Common myeloid progenitor, CD34-positive (primary cell): ENCODE measurements around the gene TPGS1.

Source experiments
- CTCF ChIA-PET: fragments of 350-600 bp; sonication (Branson Sonifier 250); formaldehyde crosslinking; loops from one replicate; lab custom pipeline; 2021; ENCODE audit warnings: antibody characterized with exemption; lab: Charles Lee
- POLR2A ChIA-PET: fragments of 350-600 bp; sonication (Branson Sonifier 250); formaldehyde crosslinking; loops from one replicate; lab custom pipeline; 2021; ENCODE audit warnings: antibody characterized with exemption; lab: Charles Lee
- DNase-seq, 3 donors: peaks; one replicate each; pipeline versions ENCODE4 v3.0.0 to v3.0.0-alpha.2; 2013
- H3K27ac ChIP-seq, 2 experiments: 1 replicate in 1 of 2; 2 replicates in 1 of 2; pipeline ENCODE4 v1.7.0; 2013; ENCODE audit warnings: inconsistent platforms in 2 of 2, low read length in 2 of 2, mild to moderate bottlenecking in 2 of 2, low read depth in 1 of 2, moderate library complexity in 1 of 2; ENCODE audit not compliant: severe bottlenecking in 2 of 2, insufficient read depth in 1 of 2, poor library complexity in 1 of 2
- H3K27me3 ChIP-seq, 5 experiments: replicated peaks in 2 of 5; 1 replicate in 3 of 5; 2 replicates in 2 of 5; pipeline versions ENCODE4 v1.6.1 to v1.7.0; 2013; ENCODE audit warnings: low read length in 4 of 5, mild to moderate bottlenecking in 2 of 5, moderate library complexity in 2 of 5, inconsistent platforms in 1 of 5; ENCODE audit not compliant: insufficient read depth in 5 of 5, control insufficient read depth in 4 of 5
- H3K36me3 ChIP-seq, 4 experiments: 1 replicate in 2 of 4; 2 replicates in 2 of 4; pipeline versions ENCODE4 v1.6.1 to v1.7.0; 2013; ENCODE audit warnings: low read length in 3 of 4, control low read depth in 1 of 4, mild to moderate bottlenecking in 1 of 4; ENCODE audit not compliant: control insufficient read depth in 4 of 4, insufficient read depth in 4 of 4
- H3K4me1 ChIP-seq, 4 experiments: 1 replicate in 3 of 4; 2 replicates in 1 of 4; pipeline versions ENCODE4 v1.6.1 to v1.7.1; 2013; ENCODE audit warnings: low read length in 3 of 4, mild to moderate bottlenecking in 3 of 4, control low read depth in 1 of 4, inconsistent platforms in 1 of 4, moderate library complexity in 1 of 4; ENCODE audit not compliant: control insufficient read depth in 4 of 4, insufficient read depth in 4 of 4; ENCODE audit errors: control extremely low read depth in 1 of 4
- H3K4me3 ChIP-seq, 7 experiments: 1 replicate in 4 of 7; 2 replicates in 3 of 7; pipeline versions ENCODE4 v1.5.1 to v1.7.0; 2013; ENCODE audit warnings: mild to moderate bottlenecking in 7 of 7, low read length in 6 of 7, moderate library complexity in 6 of 7, inconsistent platforms in 2 of 7, low read depth in 2 of 7, control low read depth in 1 of 7; ENCODE audit not compliant: insufficient read depth in 4 of 7, control insufficient read depth in 1 of 7; ENCODE audit errors: extremely low read depth in 1 of 7
- H3K9me3 ChIP-seq, 5 experiments: 1 replicate in 4 of 5; 2 replicates in 1 of 5; pipeline versions ENCODE4 v1.6.1 to v1.7.1; 2013; ENCODE audit warnings: low read length in 4 of 5, mild to moderate bottlenecking in 2 of 5, inconsistent platforms in 1 of 5, low read depth in 1 of 5, moderate library complexity in 1 of 5; ENCODE audit not compliant: control insufficient read depth in 4 of 5, insufficient read depth in 2 of 5; ENCODE audit errors: control extremely low read depth in 1 of 5
- WGBS: methylation state at CpG from one replicate; pipeline ENCODE4 v1.1.5; 2013; ENCODE audit not compliant: insufficient coverage; 5-methylcytosine and 5-hydroxymethylcytosine counted together

Gene TPGS1

GRCh38 chr19:497491-497868, 9.8 kb upstream of the TPGS1 start:
- Histone ChIP-seq H3K4me3 (no peak overlapping the region), H3K36me3 (no peaks in the 10 kb centered on the region), H3K27ac (no peak overlapping the region), H3K27me3 (peaks cover 0 to 57% (median 12%) of the 10 kb centered on the region in 5 experiments), H3K4me1 (peaks cover 0 to 12% (median 5%) of the 10 kb centered on the region in 4 experiments), H3K9me3 (no peaks in the 10 kb centered on the region)
- 3% methylated on average over 32 of the region's 36 CpGs for WGBS
- DNase-seq: no peak
- CTCF ChIA-PET: interaction anchor here (1.5 kb wide), 1 partner anchor 9 kb away, joined by 6 read pairs; no protein-coding TSS in a partner anchor
- POLR2A ChIA-PET: no interaction called here

GRCh38 chr19:497869-498510, 9.3 kb upstream of the TPGS1 start:
- H3K27ac ChIP-seq: no peak overlapping the region
- CTCF ChIA-PET: interaction anchor here (1.5 kb wide), 1 partner anchor 8 kb away, joined by 6 read pairs; no protein-coding TSS in a partner anchor
- 6% methylated on average over 40 of the region's 50 CpGs for WGBS
- no peak for DNase-seq
- H3K36me3 ChIP-seq: no peaks in the 10 kb centered on the region
- peaks cover 0 to 57% (median 12%) of the 10 kb centered on the region in 5 experiments for H3K27me3 ChIP-seq
- peaks cover 0 to 12% (median 7%) of the 10 kb centered on the region in 4 experiments for H3K4me1 ChIP-seq
- no peak overlapping the region for H3K4me3 ChIP-seq
- POLR2A ChIA-PET: no interaction called here
- H3K9me3 ChIP-seq: no peaks in the 10 kb centered on the region

GRCh38 chr19:498511-498891, 8.8 kb upstream of the TPGS1 start:
- no peak overlapping the region for H3K4me3 ChIP-seq
- H3K9me3 ChIP-seq: no peaks in the 10 kb centered on the region
- DNase-seq: no peak
- CTCF ChIA-PET: interaction anchor here (1.5 kb wide), 1 partner anchor 8 kb away, joined by 6 read pairs; no protein-coding TSS in a partner anchor
- 3% methylated on average over 5 of the region's 26 CpGs for WGBS
- POLR2A ChIA-PET: no interaction called here
- no peak overlapping the region for H3K27ac ChIP-seq
- H3K36me3 ChIP-seq: no peaks in the 10 kb centered on the region
- peaks cover 0 to 12% (median 7%) of the 10 kb centered on the region in 4 experiments for H3K4me1 ChIP-seq
- H3K27me3 ChIP-seq: peaks cover 0 to 57% (median 12%) of the 10 kb centered on the region in 5 experiments

- no peak for DNase-seq
- POLR2A ChIA-PET: no interaction called here
- H3K4me1 ChIP-seq: peaks cover 0 to 12% (median 7%) of the 10 kb centered on the region in 4 experiments
- no peak overlapping the region for H3K4me3 ChIP-seq
- no peaks in the 10 kb centered on the region for H3K9me3 ChIP-seq
- H3K27me3 ChIP-seq: peaks cover 0 to 51% (median 12%) of the 10 kb centered on the region in 5 experiments
- WGBS: 75% methylated on average over 28 of the region's 31 CpGs
- no peaks in the 10 kb centered on the region for H3K36me3 ChIP-seq
- CTCF ChIA-PET: interaction anchor here (1.5 to 1.7 kb wide), 2 partner anchors 7 to 12 kb away, joined by 4 to 6 read pairs; no protein-coding TSS in a partner anchor
- no peak overlapping the region for H3K27ac ChIP-seq
These were observed 8.2 kb upstream of the TPGS1 start for GRCh38 chr19:498977-499623.

GRCh38 chr19:501646-502045, 5.7 kb upstream of the TPGS1 start:
- POLR2A ChIA-PET: no interaction called here
- Histone ChIP-seq H3K27ac (no peak overlapping the region), H3K9me3 (no peaks in the 10 kb centered on the region), H3K36me3 (no peaks in the 10 kb centered on the region), H3K4me3 (no peak overlapping the region), H3K4me1 (peaks cover 0 to 14% (median 12%) of the 10 kb centered on the region in 4 experiments), H3K27me3 (peaks cover 0 to 29% (median 10%) of the 10 kb centered on the region in 5 experiments)
- 82% methylated on average over 9 of the region's 17 CpGs for WGBS
- CTCF ChIA-PET: no interaction called here
- no peak for DNase-seq

GRCh38 chr19:504616-505015, 2.7 kb upstream of the TPGS1 start:
- Histone ChIP-seq H3K27ac (no peak overlapping the region), H3K36me3 (peaks cover 0 to 11% (median 5%) of the 10 kb centered on the region in 4 experiments), H3K27me3 (peaks cover 0 to 10% (median 2%) of the 10 kb centered on the region in 5 experiments), H3K4me3 (no peak overlapping the region), H3K4me1 (peaks cover 0 to 25% (median 15%) of the 10 kb centered on the region in 4 experiments), H3K9me3 (no peaks in the 10 kb centered on the region)
- ChIA-PET POLR2A (no interaction called here), CTCF (interaction anchor here (4.7 kb wide), 1 partner anchor 13 kb away, joined by 23 read pairs; no protein-coding TSS in a partner anchor)
- no peak for DNase-seq
- 98% methylated on average over 10 of the region's 14 CpGs for WGBS
